Retinal pigment epithelial cell (primary cell): ENCODE measurements around the gene GRK2.

Source experiments
- DNase-seq: peaks from one replicate; pipeline ENCODE4 v3.0.0-alpha.2; 2010; ENCODE audit warnings: low read depth
- H3K4me3 ChIP-seq: 2 replicates; pipeline ENCODE4 v1.5.1; 2011; ENCODE audit warnings: mild to moderate bottlenecking, low read length, control low read depth, moderate library complexity
- TF ChIP-seq, protein P1 (sequence below): conservative IDR thresholded peaks from 2 replicates; pipeline ENCODE4 v1.5.1; 2011; ENCODE audit warnings: low read depth, low read length, control low read depth, inconsistent platforms

GRK2 gene

DNA sequence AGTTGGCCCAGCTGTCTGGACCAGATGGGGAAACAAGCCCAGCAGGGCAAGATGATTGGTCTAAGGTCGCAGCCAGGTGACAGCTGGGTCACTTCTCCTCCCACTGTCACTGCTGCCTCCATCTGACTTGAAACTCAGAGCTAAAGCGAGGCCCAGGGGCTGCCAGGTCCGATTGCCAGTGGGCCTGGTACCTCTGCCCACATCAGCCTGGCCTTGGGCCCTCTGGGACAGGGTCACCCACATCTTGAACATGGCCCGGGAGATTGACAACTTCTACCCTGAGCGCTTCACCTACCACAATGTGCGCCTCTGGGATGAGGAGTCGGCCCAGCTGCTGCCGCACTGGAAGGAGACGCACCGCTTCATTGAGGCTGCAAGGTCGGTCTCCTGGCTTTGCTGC, 42.9 kb downstream of the GRK2 start:
- TF ChIP-seq, protein P1, sequence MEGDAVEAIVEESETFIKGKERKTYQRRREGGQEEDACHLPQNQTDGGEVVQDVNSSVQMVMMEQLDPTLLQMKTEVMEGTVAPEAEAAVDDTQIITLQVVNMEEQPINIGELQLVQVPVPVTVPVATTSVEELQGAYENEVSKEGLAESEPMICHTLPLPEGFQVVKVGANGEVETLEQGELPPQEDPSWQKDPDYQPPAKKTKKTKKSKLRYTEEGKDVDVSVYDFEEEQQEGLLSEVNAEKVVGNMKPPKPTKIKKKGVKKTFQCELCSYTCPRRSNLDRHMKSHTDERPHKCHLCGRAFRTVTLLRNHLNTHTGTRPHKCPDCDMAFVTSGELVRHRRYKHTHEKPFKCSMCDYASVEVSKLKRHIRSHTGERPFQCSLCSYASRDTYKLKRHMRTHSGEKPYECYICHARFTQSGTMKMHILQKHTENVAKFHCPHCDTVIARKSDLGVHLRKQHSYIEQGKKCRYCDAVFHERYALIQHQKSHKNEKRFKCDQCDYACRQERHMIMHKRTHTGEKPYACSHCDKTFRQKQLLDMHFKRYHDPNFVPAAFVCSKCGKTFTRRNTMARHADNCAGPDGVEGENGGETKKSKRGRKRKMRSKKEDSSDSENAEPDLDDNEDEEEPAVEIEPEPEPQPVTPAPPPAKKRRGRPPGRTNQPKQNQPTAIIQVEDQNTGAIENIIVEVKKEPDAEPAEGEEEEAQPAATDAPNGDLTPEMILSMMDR: no peak
- no peak overlapping the region for H3K4me3 ChIP-seq
- DNase-seq: no peak

DNA sequence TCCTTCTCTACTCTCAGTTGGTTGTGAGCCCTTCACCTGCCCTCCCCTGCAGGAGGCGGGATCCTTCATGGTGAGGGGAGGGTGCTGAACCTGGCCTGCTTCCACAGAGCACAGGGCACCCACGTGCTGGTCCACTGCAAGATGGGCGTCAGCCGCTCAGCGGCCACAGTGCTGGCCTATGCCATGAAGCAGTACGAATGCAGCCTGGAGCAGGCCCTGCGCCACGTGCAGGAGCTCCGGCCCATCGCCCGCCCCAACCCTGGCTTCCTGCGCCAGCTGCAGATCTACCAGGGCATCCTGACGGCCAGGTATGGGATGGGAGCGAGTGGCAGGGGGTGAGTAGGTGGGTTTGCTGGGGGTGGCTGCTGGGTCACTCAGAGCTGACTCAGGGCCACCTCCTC, 43.4 kb downstream of the GRK2 start:
- TF ChIP-seq, protein P1: no peak
- H3K4me3 ChIP-seq: no peak overlapping the region
- DNase-seq: no peak

DNA sequence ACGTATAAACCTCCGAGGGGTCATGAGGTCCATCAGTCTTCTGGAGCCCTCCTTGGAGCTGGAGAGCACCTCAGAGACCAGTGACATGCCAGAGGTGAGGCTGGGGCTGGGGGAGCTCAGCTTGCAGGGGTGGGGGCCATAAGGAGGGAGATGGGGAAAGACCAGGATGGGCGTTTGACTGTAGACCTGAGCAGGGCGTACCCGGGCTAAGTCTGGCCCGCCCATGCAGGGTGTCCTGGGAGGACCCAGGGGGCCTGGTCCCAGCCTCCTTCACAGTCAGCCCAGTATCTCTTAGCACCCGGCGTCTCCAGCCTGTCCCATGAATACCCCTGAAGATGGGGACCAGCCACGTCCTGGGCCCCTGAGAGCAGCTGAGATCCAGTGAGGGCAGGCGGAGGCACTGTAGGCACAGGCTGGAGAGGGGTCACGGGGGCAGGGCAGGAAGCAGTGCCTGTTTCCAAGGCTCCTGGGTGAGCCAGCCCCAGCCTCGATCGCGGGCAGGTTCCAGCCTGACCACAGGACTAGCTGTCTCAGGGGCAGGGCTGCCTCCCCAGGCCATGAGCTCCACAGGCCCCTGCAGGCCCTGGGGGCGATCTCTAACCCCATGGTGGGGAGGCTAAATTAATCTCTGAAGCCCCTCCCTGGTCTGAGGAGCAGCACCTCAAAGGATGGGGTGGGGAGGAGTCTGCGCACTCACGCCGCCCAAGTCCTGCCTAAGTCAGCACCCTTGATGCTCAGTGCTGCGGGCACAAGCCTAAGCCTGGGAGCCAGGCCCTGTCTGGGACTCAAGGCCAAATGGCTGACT, 44.2 kb downstream of the GRK2 start:
- TF ChIP-seq, protein P1: no peak
- no peak for DNase-seq
- H3K4me3 ChIP-seq: no peak overlapping the region

DNA sequence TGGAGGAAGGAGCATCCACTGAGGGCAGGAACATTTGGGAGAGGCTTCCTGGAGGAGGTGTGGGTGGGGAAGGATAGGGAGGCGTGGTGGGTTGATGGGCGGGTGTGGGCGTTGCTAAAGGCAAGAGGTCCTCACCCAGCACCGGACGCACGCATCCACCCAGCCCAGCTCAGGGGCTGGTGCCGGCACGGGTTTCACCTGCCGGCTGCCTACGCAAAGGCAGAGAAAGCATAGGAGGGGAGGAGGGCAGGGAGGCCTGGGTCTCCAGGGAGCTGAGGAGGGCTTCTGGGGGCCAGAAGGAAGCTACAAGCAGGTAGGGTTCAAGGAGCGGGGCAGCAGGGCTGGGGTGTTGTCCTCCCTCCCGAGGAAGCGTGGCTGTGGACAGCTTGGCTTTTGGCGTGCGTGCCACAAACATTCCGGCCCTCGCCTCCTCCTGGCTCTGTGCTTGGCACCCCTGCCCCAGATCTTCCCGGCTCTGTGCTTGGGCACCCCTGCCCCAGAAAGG, 44.8 kb downstream of the GRK2 start:
- no peak for DNase-seq
- TF ChIP-seq, protein P1: no peak
- H3K4me3 ChIP-seq: no peak overlapping the region

DNA sequence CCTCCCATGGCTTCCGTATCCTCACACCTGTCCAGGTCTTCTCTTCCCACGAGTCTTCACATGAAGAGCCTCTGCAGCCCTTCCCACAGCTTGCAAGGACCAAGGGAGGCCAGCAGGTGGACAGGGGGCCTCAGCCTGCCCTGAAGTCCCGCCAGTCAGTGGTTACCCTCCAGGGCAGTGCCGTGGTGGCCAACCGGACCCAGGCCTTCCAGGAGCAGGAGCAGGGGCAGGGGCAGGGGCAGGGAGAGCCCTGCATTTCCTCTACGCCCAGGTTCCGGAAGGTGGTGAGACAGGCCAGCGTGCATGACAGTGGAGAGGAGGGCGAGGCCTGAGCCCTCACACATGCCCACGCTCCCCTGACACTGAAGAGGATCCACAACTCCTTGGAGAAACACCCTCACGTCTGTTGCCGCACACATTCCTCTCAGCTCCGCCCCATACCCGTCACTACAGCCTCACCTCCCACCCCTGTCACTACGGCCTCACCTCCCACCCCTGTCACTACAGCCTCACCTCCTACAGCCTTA, 45.3 kb downstream of the GRK2 start:
- DNase-seq: no peak
- no peak overlapping the region for H3K4me3 ChIP-seq
- TF ChIP-seq, protein P1: no peak

DNA sequence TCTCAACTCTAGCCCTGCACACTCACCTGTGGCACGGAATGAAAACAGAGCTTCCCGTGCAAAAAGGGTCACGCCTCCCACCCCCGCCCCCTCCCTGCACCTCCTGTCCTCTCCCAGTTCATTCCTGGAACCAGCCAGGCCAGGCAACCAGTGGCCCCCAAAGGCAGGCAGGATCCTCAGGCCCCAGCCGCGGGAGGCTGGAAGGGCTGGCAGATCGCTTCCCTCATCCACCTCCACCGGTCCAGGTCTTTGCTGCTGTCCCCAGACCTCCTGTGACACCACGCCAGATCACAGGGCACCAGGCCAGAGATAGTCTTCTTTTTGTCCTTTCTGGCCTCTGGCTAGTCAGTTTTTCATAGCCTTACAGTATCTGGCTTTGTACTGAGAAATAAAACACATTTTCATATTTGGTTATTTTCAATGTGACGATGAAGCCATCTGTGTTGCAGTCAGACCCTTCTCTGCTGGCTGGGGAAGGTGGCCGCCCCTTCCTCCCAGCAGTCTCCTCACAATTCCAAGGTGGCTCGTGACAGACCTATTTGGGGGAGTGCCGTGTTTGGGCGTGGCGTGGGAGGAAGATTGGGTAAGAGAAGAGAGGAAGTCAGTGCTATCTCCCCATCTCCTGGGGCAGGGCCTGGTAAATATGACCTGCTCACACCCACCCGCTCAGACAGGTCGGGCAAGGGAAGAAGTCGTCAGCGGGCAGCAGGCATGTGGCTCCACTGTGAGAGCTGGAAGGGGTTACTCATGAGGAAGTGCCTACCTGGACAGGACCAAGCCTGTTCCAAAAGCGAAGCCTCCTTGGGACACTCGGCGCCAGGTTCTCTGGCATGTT, 46.1 kb downstream of the GRK2 start:
- TF ChIP-seq, protein P1: no peak
- no peak for DNase-seq
- H3K4me3 ChIP-seq: no peak overlapping the region
